NCI-H82 treated with DMSO at 0.1 percent for 48 hours (cell line): ENCODE measurements around the gene ZNF618.

Source experiments
- DNase-seq: peaks from one replicate; lab custom pipeline; 2025; ENCODE audit not compliant: unreplicated experiment; lab: John Stamatoyannopoulos, UW

Gene ZNF618

GRCh38 chr9:113876151-113876992 lies at the start of gene ZNF618:
ZNF618 (plus strand) TSS chr9:113876309; CDS start chr9:113876381, 72 bp downstream.
- no peak for DNase-seq

- DNase-seq: no peak
These were observed 47.9 kb upstream of the ZNF618 start for GRCh38 chr9:113828221-113828620.

GRCh38 chr9:113837334-113837733 lies 38.8 kb upstream of the ZNF618 start:
- DNase-seq: no peak

GRCh38 chr9:113842086-113842485 lies 34.0 kb upstream of the ZNF618 start:
- no peak for DNase-seq

GRCh38 chr9:113844466-113844865 lies 31.6 kb upstream of the ZNF618 start:
- DNase-seq: no peak

- no peak for DNase-seq
These were observed 24.8 kb upstream of the ZNF618 start for GRCh38 chr9:113851359-113851758.

GRCh38 chr9:113851873-113852272 lies 24.2 kb upstream of the ZNF618 start:
- DNase-seq: no peak

- no peak for DNase-seq
These were observed 22.8 kb upstream of the ZNF618 start for GRCh38 chr9:113853333-113853732.

- DNase-seq: no peak
These were observed 21.8 kb upstream of the ZNF618 start for GRCh38 chr9:113854310-113854709.

- DNase-seq: no peak
These were observed 18.2 kb upstream of the ZNF618 start for GRCh38 chr9:113857875-113858274.

- no peak for DNase-seq
These were observed 17.8 kb upstream of the ZNF618 start for GRCh38 chr9:113858282-113858681.

- DNase-seq: no peak
These were observed 12.8 kb upstream of the ZNF618 start for GRCh38 chr9:113863345-113863744.

- no peak for DNase-seq
These were observed 7.6 kb upstream of the ZNF618 start for GRCh38 chr9:113868501-113868900.

- DNase-seq: no peak
These were observed 3.5 kb upstream of the ZNF618 start for GRCh38 chr9:113872485-113873143.

- no peak for DNase-seq
These were observed 2.7 kb upstream of the ZNF618 start for GRCh38 chr9:113873446-113873845.

- no peak for DNase-seq
These were observed 2.2 kb upstream of the ZNF618 start for GRCh38 chr9:113873926-113874325.

- no peak for DNase-seq
These were observed 504 bp upstream of the ZNF618 start for GRCh38 chr9:113875459-113876150.

- no peak for DNase-seq
These were observed 872 bp downstream of the ZNF618 start for GRCh38 chr9:113876993-113877368.

GRCh38 chr9:113879318-113879717 lies 3.2 kb downstream of the ZNF618 start:
- no peak for DNase-seq

- DNase-seq: no peak
These were observed 3.8 kb downstream of the ZNF618 start for GRCh38 chr9:113879911-113880310.

- DNase-seq: no peak
These were observed 6.1 kb downstream of the ZNF618 start for GRCh38 chr9:113882181-113882580.

- DNase-seq: no peak
These were observed 6.6 kb downstream of the ZNF618 start for GRCh38 chr9:113882636-113883164.
